IPS-18c (cell line): Measurements from ENCODE around the gene RTP3.

Experiments used
- H3K4me3 ChIP-seq: 2 replicates; pipeline ENCODE4 v1.7.0; 2013; ENCODE audit warnings: low read depth, mild to moderate bottlenecking, low read length, moderate library complexity; ENCODE audit not compliant: insufficient read depth
- H3K9me3 ChIP-seq: one replicate; pipeline ENCODE4 v1.6.1; 2013; ENCODE audit warnings: mild to moderate bottlenecking, low read length, moderate library complexity; ENCODE audit not compliant: control insufficient read depth, insufficient read depth

Gene RTP3

GRCh38 chr3:46497556-46498265 is at the start of gene RTP3:
RTP3 (plus strand) TSS chr3:46497976; CDS start chr3:46498063, 87 bp downstream.
- Histone ChIP-seq H3K9me3 (peaks cover 2% of the 10 kb centered on the region), H3K4me3 (no peak within 1 kb of the TSS)

- Histone ChIP-seq H3K9me3 (peaks cover 4% of the 10 kb centered on the region), H3K4me3 (no peak overlapping the region)
Measured at GRCh38 chr3:46448721-46449120, 49.1 kb upstream of the RTP3 start.

GRCh38 chr3:46449755-46450552 is 47.8 kb upstream of the RTP3 start:
- no peaks in the 10 kb centered on the region for H3K9me3 ChIP-seq
- no peak overlapping the region for H3K4me3 ChIP-seq

- Histone ChIP-seq H3K9me3 (no peaks in the 10 kb centered on the region), H3K4me3 (no peak overlapping the region)
Measured at GRCh38 chr3:46453526-46454208, 44.1 kb upstream of the RTP3 start.

GRCh38 chr3:46454209-46454595 is 43.6 kb upstream of the RTP3 start:
- Histone ChIP-seq H3K4me3 (no peak overlapping the region), H3K9me3 (no peaks in the 10 kb centered on the region)

GRCh38 chr3:46454606-46455005 is 43.2 kb upstream of the RTP3 start:
- H3K9me3 ChIP-seq: no peaks in the 10 kb centered on the region
- H3K4me3 ChIP-seq: no peak overlapping the region

- no peak overlapping the region for H3K4me3 ChIP-seq
Measured at GRCh38 chr3:46455231-46456115, 42.3 kb upstream of the RTP3 start.

GRCh38 chr3:46456118-46456517 is 41.7 kb upstream of the RTP3 start:
- H3K4me3 ChIP-seq: no peak overlapping the region
- H3K9me3 ChIP-seq: no peaks in the 10 kb centered on the region

More at GRCh38 chr3:46455231-46456115, 42.3 kb upstream of the RTP3 start:
- H3K9me3 ChIP-seq: no peaks in the 10 kb centered on the region

GRCh38 chr3:46460051-46460450 is 37.7 kb upstream of the RTP3 start:
- Histone ChIP-seq H3K4me3 (no peak overlapping the region), H3K9me3 (no peaks in the 10 kb centered on the region)

GRCh38 chr3:46462111-46462510 is 35.7 kb upstream of the RTP3 start:
- Histone ChIP-seq H3K9me3 (no peaks in the 10 kb centered on the region), H3K4me3 (no peak overlapping the region)

- H3K4me3 ChIP-seq: no peak overlapping the region
Measured at GRCh38 chr3:46462511-46462910, 35.3 kb upstream of the RTP3 start.

GRCh38 chr3:46463120-46463867 is 34.5 kb upstream of the RTP3 start:
- H3K4me3 ChIP-seq: no peak overlapping the region
- H3K9me3 ChIP-seq: no peaks in the 10 kb centered on the region

More at GRCh38 chr3:46462511-46462910, 35.3 kb upstream of the RTP3 start:
- H3K9me3 ChIP-seq: no peaks in the 10 kb centered on the region

GRCh38 chr3:46463868-46464241 is 33.9 kb upstream of the RTP3 start:
- Histone ChIP-seq H3K9me3 (no peaks in the 10 kb centered on the region), H3K4me3 (no peak overlapping the region)

- H3K9me3 ChIP-seq: no peaks in the 10 kb centered on the region
- H3K4me3 ChIP-seq: no peak within 1 kb of the TSS
Measured at GRCh38 chr3:46464326-46465195, 33.2 kb upstream of the RTP3 start, which contains the start of gene LTF. LTF (minus strand) TSS chr3:46464905; CDS start chr3:46464867, 38 bp downstream.

GRCh38 chr3:46465196-46465520 is 32.6 kb upstream of the RTP3 start:
- no peaks in the 10 kb centered on the region for H3K9me3 ChIP-seq
- H3K4me3 ChIP-seq: no peak overlapping the region

GRCh38 chr3:46466273-46466672 is 31.5 kb upstream of the RTP3 start:
- Histone ChIP-seq H3K9me3 (no peaks in the 10 kb centered on the region), H3K4me3 (no peak overlapping the region)
